OCI-LY7 (cell line): ENCODE results near the gene ATP11A. TPM values are rescaled to one million over a fixed set of nuclear protein-coding genes. Genes with fewer than 3 reads are reported as not detected.

Source experiments
- BruUV-seq: library from RNA; stranded (reverse); fragments of 400-500 nt; replicated peaks from 2 replicates; lab custom pipeline; 2021; lab: Mats Ljungman, UMichigan
- CTCF ChIA-PET: fragments of 300-600 bp; sonication (Branson Sonifier 250); formaldehyde crosslinking; loops from one replicate; lab custom pipeline; 2022; ENCODE audit warnings: antibody characterized with exemption; ENCODE audit not compliant: unreplicated experiment; lab: Charles Lee
- POLR2A ChIA-PET: fragments of 300-600 bp; sonication (Branson Sonifier 250); formaldehyde crosslinking; loops from one replicate; lab custom pipeline; 2022; ENCODE audit warnings: antibody characterized with exemption; lab: Charles Lee
- DNase-seq: peaks from one replicate; pipeline ENCODE4 v3.0.0-alpha.2; 2015; ENCODE audit warnings: low spot score
- H2AFZ ChIP-seq: fragments of 200-600 bp; sonication (generic), shearing (Covaris generic); 2 replicates; pipeline ENCODE4 v1.6.1; 2014; ENCODE audit warnings: mild to moderate bottlenecking, antibody characterized with exemption, low read length, moderate library complexity
- H3K27ac ChIP-seq: fragments of 200-600 bp; sonication (generic); 2 replicates; pipeline ENCODE4 v1.5.1; 2014; ENCODE audit warnings: mixed run types, low read depth, mild to moderate bottlenecking, moderate library complexity, low read length, inconsistent platforms; ENCODE audit not compliant: poor library complexity, severe bottlenecking
- H3K36me3 ChIP-seq: fragments of 200-600 bp; sonication (generic); 2 replicates; pipeline ENCODE4 v1.6.1; 2014; ENCODE audit warnings: mild to moderate bottlenecking, antibody characterized with exemption, low read length, moderate library complexity, mixed read lengths; ENCODE audit not compliant: insufficient read depth
- H3K4me1 ChIP-seq: fragments of 200-600 bp; sonication (generic); 2 replicates; pipeline ENCODE4 v1.5.1; 2014; ENCODE audit warnings: mild to moderate bottlenecking, low read length; ENCODE audit not compliant: insufficient read depth, poor library complexity, severe bottlenecking
- H3K4me2 ChIP-seq: fragments of 200-600 bp; sonication (generic); 2 replicates; pipeline ENCODE4 v1.6.1; 2014; ENCODE audit warnings: mild to moderate bottlenecking, low read length
- H3K4me3 ChIP-seq: fragments of 200-600 bp; sonication (generic); 2 replicates; pipeline ENCODE4 v1.5.1; 2014; ENCODE audit warnings: mild to moderate bottlenecking, low read depth, low read length; ENCODE audit not compliant: poor library complexity, severe bottlenecking
- H3K79me2 ChIP-seq: fragments of 200-600 bp; sonication (generic); 2 replicates; pipeline ENCODE4 v1.6.1; 2016; ENCODE audit warnings: low read depth, mild to moderate bottlenecking, low read length, moderate library complexity, mixed read lengths; ENCODE audit not compliant: insufficient read depth
- H3K9me2 ChIP-seq: fragments of 200-600 bp; sonication (generic); 2 replicates; pipeline ENCODE4 v1.6.1; 2016; ENCODE audit warnings: mild to moderate bottlenecking, low read length, mixed read lengths; ENCODE audit not compliant: insufficient read depth
- H3K9me3 ChIP-seq: fragments of 200-600 bp; sonication (generic); 2 replicates; pipeline ENCODE4 v1.6.1; 2014; ENCODE audit warnings: mild to moderate bottlenecking, mixed run types, low read length, mixed read lengths
- H4K20me1 ChIP-seq: fragments of 200-600 bp; sonication (generic); 2 replicates; pipeline ENCODE4 v1.6.1; 2014; ENCODE audit warnings: mild to moderate bottlenecking, antibody characterized with exemption, low read length, moderate library complexity, mixed read lengths; ENCODE audit not compliant: insufficient read depth
- CTCF ChIP-seq: fragments of 200-600 bp; sonication (generic); conservative IDR thresholded peaks from 2 replicates; pipeline ENCODE4 v1.5.1; 2014; ENCODE audit warnings: mild to moderate bottlenecking, antibody characterized with exemption, low read length, moderate library complexity, mixed read lengths
- EZH2phosphoT487 ChIP-seq: fragments of 200-600 bp; sonication (generic); IDR thresholded peaks from 2 replicates; pipeline ENCODE4 v1.6.1; 2018; ENCODE audit warnings: low read depth, borderline replicate concordance, mild to moderate bottlenecking, mixed run types, antibody characterized with exemption, low read length, moderate library complexity, mixed read lengths
- intact Hi-C: fragments of 100-400 bp; cut with micrococcal nuclease; formaldehyde crosslinking; loops from one replicate; pipeline ENCODE4 v1.10.0; 2022; ENCODE audit not compliant: unreplicated experiment
- total RNA-seq, 2 experiments: library from RNA; depleted of rRNA in 1 of 2; stranded (reverse); fragments of >200 nt in 1 of 2; shearing (Covaris generic) in 1 of 2; gene quantifications; 2 replicates each; pipeline ENCODE4 v1.2.3, GENCODE V29; 2014 to 2022

The ATP11A gene
- total RNA-seq, 2 experiments from 2014 or later, result 8.8 to 23.1 TPM

DNA sequence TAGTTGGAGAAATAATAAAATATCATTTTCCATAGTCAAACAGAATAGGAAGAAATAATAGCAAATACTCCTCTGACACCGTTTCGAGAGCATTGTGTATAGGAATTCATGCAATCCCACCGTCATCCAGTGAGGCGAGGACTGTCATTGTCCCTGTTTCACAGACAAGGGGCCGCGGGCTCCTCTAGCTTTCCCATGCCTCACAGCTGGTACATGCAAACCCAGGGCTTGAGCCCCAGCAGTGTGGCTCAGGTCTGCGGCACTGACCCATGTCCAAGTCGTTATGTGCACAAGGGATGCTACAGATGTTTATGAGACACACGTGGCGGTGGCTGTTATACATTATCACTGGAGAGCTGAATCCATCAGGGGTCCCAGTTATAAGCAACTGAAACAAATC, 18.5 kb upstream of the ATP11A start:
- no peaks in the 10 kb centered on the region for H3K9me2 ChIP-seq
- no peaks in the 10 kb centered on the region for H3K4me1 ChIP-seq
- no peak for DNase-seq
- no peak overlapping the region for H2AFZ ChIP-seq
- H3K27ac ChIP-seq, result no peak overlapping the region
- TF ChIP-seq CTCF (no peak), EZH2phosphoT487 (no peak)
- H3K36me3 ChIP-seq, result no peaks in the 10 kb centered on the region
- ChIA-PET POLR2A (no interaction called here), CTCF (no interaction called here)
- no peaks in the 10 kb centered on the region for H3K9me3 ChIP-seq
- no peak overlapping the region for H3K4me2 ChIP-seq
- H3K4me3 ChIP-seq, result no peak overlapping the region
- BruUV-seq, result no TSS peak
- intact Hi-C loops, result no loop called here
- no peaks in the 10 kb centered on the region for H3K79me2 ChIP-seq
- H4K20me1 ChIP-seq, result no peaks in the 10 kb centered on the region

DNA sequence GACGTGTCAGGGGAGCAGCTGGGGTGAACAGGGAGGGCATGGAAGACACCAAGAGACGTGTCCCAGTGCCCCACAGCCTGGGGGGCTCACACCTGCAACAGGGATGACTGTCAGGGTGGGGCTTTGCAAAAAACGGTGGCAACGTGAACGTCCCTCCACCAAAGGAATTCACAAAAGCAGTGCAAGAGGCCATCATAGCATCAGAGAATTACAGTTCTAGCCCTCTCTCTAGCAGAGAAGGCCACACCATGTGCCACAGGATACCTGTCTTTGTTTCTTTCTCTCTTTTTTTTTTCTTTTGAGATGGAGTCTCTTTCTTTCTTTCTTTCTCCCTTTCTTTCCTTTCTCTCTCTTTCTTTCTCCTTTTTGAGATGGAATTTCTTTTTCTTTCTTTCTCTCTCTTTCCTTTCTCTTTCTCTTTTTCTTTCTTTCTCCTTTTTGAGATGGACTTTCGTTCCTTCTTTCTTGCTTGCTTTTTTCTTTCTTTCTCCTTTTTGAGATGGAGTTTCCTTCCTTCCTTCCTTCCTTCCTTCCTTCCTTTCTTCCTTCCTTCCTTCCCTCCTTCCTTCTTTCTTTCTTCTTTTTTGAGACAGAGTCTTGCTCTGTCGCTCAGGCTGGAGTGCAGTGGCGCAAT, 17.1 kb upstream of the ATP11A start:
- H3K27ac ChIP-seq, result no peak overlapping the region
- no peaks in the 10 kb centered on the region for H3K9me2 ChIP-seq
- no peak for DNase-seq
- no peaks in the 10 kb centered on the region for H3K36me3 ChIP-seq
- no peaks in the 10 kb centered on the region for H3K4me1 ChIP-seq
- no peak overlapping the region for H3K4me2 ChIP-seq
- H2AFZ ChIP-seq, result no peak overlapping the region
- ChIA-PET CTCF (no interaction called here), POLR2A (interaction anchor here (0.6 kb wide), 1 partner anchor 1593 kb away, joined by 4 read pairs; no protein-coding TSS in a partner anchor)
- H3K9me3 ChIP-seq, result no peaks in the 10 kb centered on the region
- H3K79me2 ChIP-seq, result no peaks in the 10 kb centered on the region
- H4K20me1 ChIP-seq, result no peaks in the 10 kb centered on the region
- no peak overlapping the region for H3K4me3 ChIP-seq
- intact Hi-C loops, result no loop called here
- BruUV-seq, result no TSS peak
- no peak for TF ChIP-seq EZH2phosphoT487
- no peak for TF ChIP-seq CTCF

DNA sequence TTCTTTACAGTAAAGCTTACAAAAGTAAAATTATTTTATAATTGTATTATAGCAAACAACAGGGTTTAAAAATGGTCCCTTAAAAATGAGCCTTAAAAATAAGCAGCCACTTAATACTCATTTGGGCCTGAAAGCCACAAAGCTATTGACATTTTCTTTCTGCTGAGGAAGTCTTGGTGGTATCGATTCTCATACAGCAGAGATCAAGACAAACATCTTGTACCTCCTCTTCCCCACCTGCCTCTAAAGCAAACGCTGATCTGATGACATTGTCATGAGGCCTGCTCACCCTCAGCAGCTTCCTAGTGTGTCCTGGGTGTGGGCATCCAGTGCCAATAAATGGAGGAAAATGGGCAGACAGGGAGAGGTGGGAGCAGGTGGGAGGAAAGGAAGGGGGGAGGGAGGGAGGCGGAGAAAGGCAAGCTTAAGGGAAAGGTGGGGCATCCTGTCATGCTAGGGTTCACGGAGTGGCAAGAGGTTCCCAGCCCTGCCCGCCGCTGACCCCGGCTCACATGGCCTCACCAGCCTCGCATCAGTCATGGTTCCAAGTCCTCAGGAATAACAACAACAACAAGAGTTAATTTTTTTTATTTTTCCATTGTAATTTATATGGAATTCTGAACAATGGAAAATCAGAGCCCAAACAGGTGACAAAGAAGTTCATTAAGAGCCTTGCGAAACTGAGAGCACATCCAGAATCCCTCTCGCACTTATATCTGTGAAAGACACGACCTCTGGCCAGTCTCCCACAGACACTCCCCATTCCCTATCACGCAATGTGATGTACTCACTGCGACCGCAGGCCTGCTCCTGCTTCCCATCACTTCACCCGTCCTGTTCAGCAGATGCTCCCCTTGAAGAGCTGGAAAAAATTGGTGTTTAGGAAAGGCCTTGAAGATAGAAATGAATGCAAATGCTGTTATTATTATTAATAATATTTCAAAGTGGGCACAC, 15.1 kb upstream of the ATP11A start:
- Histone ChIP-seq H3K27ac (no peak overlapping the region), H3K79me2 (no peaks in the 10 kb centered on the region), H2AFZ (no peak overlapping the region), H3K9me3 (no peaks in the 10 kb centered on the region), H4K20me1 (no peaks in the 10 kb centered on the region), H3K4me2 (no peak overlapping the region), H3K4me3 (no peak overlapping the region), H3K4me1 (no peaks in the 10 kb centered on the region), H3K9me2 (no peaks in the 10 kb centered on the region), H3K36me3 (no peaks in the 10 kb centered on the region)
- POLR2A ChIA-PET, result no interaction called here
- CTCF ChIA-PET, result no interaction called here
- intact Hi-C loops, result no loop called here
- no TSS peak for BruUV-seq
- TF ChIP-seq EZH2phosphoT487 (no peak), CTCF (no peak)
- DNase-seq, result no peak
